GM12878 (cell line): Measurements from ENCODE around the gene SAYSD1. TPM values are rescaled to one million over a fixed set of nuclear protein-coding genes. Genes with fewer than 3 reads are reported as not detected.

ENCODE experiments used
- ATAC-seq: fragments of 200-7000 bp; cut with Tn5 transposase; 3 replicates; pipeline ENCODE4 v1.9.1; 2020; ENCODE audit warnings: mild to moderate bottlenecking, moderate library complexity
- BruUV-seq: library from RNA; stranded (reverse); fragments of 400-500 nt; replicated peaks from 2 replicates; lab custom pipeline; 2021; lab: Mats Ljungman, UMichigan
- CTCF ChIA-PET: fragments of 300-600 bp; sonication (Branson Sonifier 250); formaldehyde crosslinking; extraction: SDS; loops from one replicate; lab custom pipeline; 2021; ENCODE audit warnings: inconsistent platforms; lab: Yijun Ruan, JAX
- POLR2A ChIA-PET: fragments of 350-600 bp; formaldehyde crosslinking; extraction: SDS; loops from one replicate; lab custom pipeline; 2021; ENCODE audit warnings: inconsistent platforms; lab: Charles Lee
- RAD21 ChIA-PET: fragments of 300-600 bp; sonication (Branson Sonifier 250); formaldehyde crosslinking; loops from one replicate; lab custom pipeline; 2023; ENCODE audit warnings: antibody characterized with exemption; ENCODE audit not compliant: unreplicated experiment; lab: Charles Lee
- SMC1A ChIA-PET: fragments of 300-600 bp; sonication (Branson Sonifier 250); formaldehyde crosslinking; loops from one replicate; lab custom pipeline; 2023; ENCODE audit not compliant: unreplicated experiment, uncharacterized antibody; lab: Charles Lee
- DNase-seq: peaks from one replicate; pipeline ENCODE4 v3.0.0-alpha.2; 2011; ENCODE audit warnings: low read depth, low spot score
- FAIRE-seq: peaks from 3 replicates; lab custom pipeline; 2011; peaks lifted over from hg19 to GRCh38; lab: Jason Lieb, UNC
- H2AFZ ChIP-seq: 2 replicates; pipeline ENCODE4 v1.6.0; 2011; ENCODE audit warnings: low read depth, low read length, control low read depth; ENCODE audit not compliant: control insufficient read depth
- H3K27ac ChIP-seq: 2 replicates; pipeline ENCODE4 v1.5.1; 2011; ENCODE audit warnings: control low read depth; ENCODE audit not compliant: control insufficient read depth, insufficient read depth
- H3K27me3 ChIP-seq, 2 experiments: replicated peaks in 1 of 2; 2 replicates each; pipeline versions ENCODE4 v1.6.0 to v1.6.1; 2011; ENCODE audit warnings: low read length in 1 of 2; ENCODE audit not compliant: control insufficient read depth in 2 of 2, insufficient read depth in 2 of 2
- H3K36me3 ChIP-seq, 2 experiments: 2 replicates each; pipeline ENCODE4 v1.5.1; 2011; ENCODE audit warnings: low read length in 1 of 2; ENCODE audit not compliant: control insufficient read depth in 2 of 2, insufficient read depth in 2 of 2
- H3K4me1 ChIP-seq: 2 replicates; pipeline ENCODE4 v1.6.1; 2011; ENCODE audit warnings: mild to moderate bottlenecking, low read length, moderate library complexity, mixed read lengths; ENCODE audit not compliant: control insufficient read depth, insufficient read depth
- H3K4me2 ChIP-seq: 2 replicates; pipeline ENCODE4 v1.6.0; 2011; ENCODE audit warnings: control low read depth; ENCODE audit not compliant: control insufficient read depth, insufficient read depth
- H3K4me3 ChIP-seq: fragments of 200-600 bp; sonication (generic); 2 replicates; pipeline ENCODE4 v1.5.1; 2016
- H3K79me2 ChIP-seq: 2 replicates; pipeline ENCODE4 v1.6.0; 2011; ENCODE audit warnings: low read length; ENCODE audit not compliant: control insufficient read depth, insufficient read depth
- H3K9ac ChIP-seq: 2 replicates; pipeline ENCODE4 v1.8.0; 2011; ENCODE audit warnings: low read length, control low read depth, mixed read lengths; ENCODE audit not compliant: control insufficient read depth, insufficient read depth
- H3K9me3 ChIP-seq: replicated peaks from 3 replicates; pipeline ENCODE4 v1.5.1; 2011; ENCODE audit warnings: mild to moderate bottlenecking, low read length; ENCODE audit not compliant: control insufficient read depth, insufficient read depth
- H4K20me1 ChIP-seq: 2 replicates; pipeline ENCODE4 v1.6.0; 2011; ENCODE audit not compliant: control insufficient read depth, insufficient read depth
- ATF3 ChIP-seq: IDR thresholded peaks from 2 replicates; pipeline ENCODE4 v1.6.1; 2011; ENCODE audit warnings: low read depth, mild to moderate bottlenecking, low read length, moderate library complexity, borderline replicate concordance; ENCODE audit errors: extremely low read depth
- KAT2A ChIP-seq: conservative IDR thresholded peaks from 2 replicates; pipeline ENCODE4 v1.6.1; 2011; ENCODE audit warnings: low read depth, low read length; ENCODE audit not compliant: control insufficient read depth
- ZNF217 ChIP-seq: fragments of 450-650 bp; IDR thresholded peaks from 2 replicates; pipeline ENCODE4 v1.6.1; 2017; ENCODE audit warnings: antibody characterized with exemption, mild to moderate bottlenecking
- WGBS: methylation state at CpG from one replicate; pipeline ENCODE4 v1.1.6; 2016; ENCODE audit warnings: low lambda C conversion rate; ENCODE audit not compliant: insufficient replicate concordance, insufficient coverage; ENCODE audit errors: missing lambda C conversion rate; 5-methylcytosine and 5-hydroxymethylcytosine counted together
- in situ Hi-C: fragments of 300-500 bp; cut with MboI; formaldehyde crosslinking; loops from 9 replicates; pipeline ENCODE4 v1.14.3; 2018; ENCODE audit warnings: mixed read lengths
- intact Hi-C: fragments of 100-400 bp; cut with micrococcal nuclease; formaldehyde crosslinking; loops from one replicate; pipeline ENCODE4 v1.14.2; 2022; ENCODE audit not compliant: unreplicated experiment
- polyA plus RNA-seq, 11 experiments: library from polyadenylated mRNA; depleted of rRNA in 4 of 11; unstranded in 6 of 11; stranded (reverse) in 5 of 11; fragments of >200 nt; fragmentation: Nextera tagmentation in 4 of 11; fragmentation: Illumina TruSeq in 1 of 11; extraction: Ambion mirVana in 4 of 11; extraction: Trizol in 1 of 11; gene quantifications; 1 replicate in 1 of 11; 2 replicates in 10 of 11; pipeline versions ENCODE4 v1.2.1 to v1.2.3, GENCODE V29; 2011 to 2016; ENCODE audit warnings: inconsistent platforms in 2 of 11, missing spikeins in 2 of 11, low read depth in 1 of 11
- total RNA-seq, 4 experiments: library from RNA; depleted of rRNA in 3 of 4; stranded (reverse); fragments of >200 nt in 3 of 4; fragmentation: Illumina TruSeq in 1 of 4; extraction: Trizol in 1 of 4; gene quantifications; 2 replicates each; pipeline versions ENCODE4 v1.2.1 to v1.2.3, GENCODE V29; 2013 to 2021
- TF ChIP-seq, protein P1 (sequence below): fragments of 450-650 bp; IDR thresholded peaks from 2 replicates; pipeline ENCODE4 v1.6.1; 2017; ENCODE audit warnings: borderline replicate concordance
- TF ChIP-seq, protein P2 (sequence below): fragments of 450-650 bp; IDR thresholded peaks from 2 replicates; pipeline ENCODE4 v1.6.1; 2014; ENCODE audit warnings: mild to moderate bottlenecking
- TF ChIP-seq, protein P3 (sequence below): fragments of 450-650 bp; formaldehyde crosslinking; IDR thresholded peaks from 2 replicates; pipeline ENCODE4 v1.5.0; 2022; ENCODE audit warnings: mild to moderate bottlenecking, missing genetic modification characterization

SAYSD1 gene
- total and polyA plus RNA-seq, 10 of the 15 experiments (the other 5 are each of a cell fraction or from before 2014, with no cell fraction given) = 1.5 to 7.3 (median 6.4) TPM

DNA sequence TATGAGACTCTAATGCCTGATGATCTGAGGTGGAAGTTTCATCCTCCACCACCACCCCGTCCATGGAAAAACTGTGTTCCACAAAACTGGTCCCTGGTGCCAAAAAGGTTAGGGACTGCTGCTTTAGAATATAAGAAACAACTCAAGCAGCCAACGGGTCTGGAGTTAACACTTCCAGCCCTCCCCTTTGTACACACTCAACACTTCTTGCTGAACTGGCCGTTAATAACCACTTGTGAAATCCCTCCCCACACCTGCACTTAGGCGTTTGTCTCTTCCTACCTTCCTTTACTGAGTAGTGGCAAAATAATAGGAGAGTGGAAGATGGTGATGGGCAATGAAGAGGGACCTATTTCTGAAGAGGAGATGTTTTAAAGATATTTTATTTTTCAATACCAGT is 10.5 kb downstream of the SAYSD1 start:
- 76% methylated on average over 4 of the region's 4 CpGs for WGBS
- Histone ChIP-seq H3K79me2 (no peaks in the 10 kb centered on the region), H3K4me3 (no peak overlapping the region), H4K20me1 (no peaks in the 10 kb centered on the region), H3K4me1 (no peaks in the 10 kb centered on the region)
- SMC1A ChIA-PET = no interaction called here
- POLR2A ChIA-PET = no interaction called here
- RAD21 ChIA-PET = no interaction called here
- intact Hi-C loops = no loop called here
- no peak for TF ChIP-seq ATF3
- TF ChIP-seq, protein P1, sequence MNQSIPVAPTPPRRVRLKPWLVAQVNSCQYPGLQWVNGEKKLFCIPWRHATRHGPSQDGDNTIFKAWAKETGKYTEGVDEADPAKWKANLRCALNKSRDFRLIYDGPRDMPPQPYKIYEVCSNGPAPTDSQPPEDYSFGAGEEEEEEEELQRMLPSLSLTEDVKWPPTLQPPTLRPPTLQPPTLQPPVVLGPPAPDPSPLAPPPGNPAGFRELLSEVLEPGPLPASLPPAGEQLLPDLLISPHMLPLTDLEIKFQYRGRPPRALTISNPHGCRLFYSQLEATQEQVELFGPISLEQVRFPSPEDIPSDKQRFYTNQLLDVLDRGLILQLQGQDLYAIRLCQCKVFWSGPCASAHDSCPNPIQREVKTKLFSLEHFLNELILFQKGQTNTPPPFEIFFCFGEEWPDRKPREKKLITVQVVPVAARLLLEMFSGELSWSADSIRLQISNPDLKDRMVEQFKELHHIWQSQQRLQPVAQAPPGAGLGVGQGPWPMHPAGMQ = no peak
- TF ChIP-seq, protein P2, sequence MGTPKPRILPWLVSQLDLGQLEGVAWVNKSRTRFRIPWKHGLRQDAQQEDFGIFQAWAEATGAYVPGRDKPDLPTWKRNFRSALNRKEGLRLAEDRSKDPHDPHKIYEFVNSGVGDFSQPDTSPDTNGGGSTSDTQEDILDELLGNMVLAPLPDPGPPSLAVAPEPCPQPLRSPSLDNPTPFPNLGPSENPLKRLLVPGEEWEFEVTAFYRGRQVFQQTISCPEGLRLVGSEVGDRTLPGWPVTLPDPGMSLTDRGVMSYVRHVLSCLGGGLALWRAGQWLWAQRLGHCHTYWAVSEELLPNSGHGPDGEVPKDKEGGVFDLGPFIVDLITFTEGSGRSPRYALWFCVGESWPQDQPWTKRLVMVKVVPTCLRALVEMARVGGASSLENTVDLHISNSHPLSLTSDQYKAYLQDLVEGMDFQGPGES = no peak
- TF ChIP-seq, protein P3, sequence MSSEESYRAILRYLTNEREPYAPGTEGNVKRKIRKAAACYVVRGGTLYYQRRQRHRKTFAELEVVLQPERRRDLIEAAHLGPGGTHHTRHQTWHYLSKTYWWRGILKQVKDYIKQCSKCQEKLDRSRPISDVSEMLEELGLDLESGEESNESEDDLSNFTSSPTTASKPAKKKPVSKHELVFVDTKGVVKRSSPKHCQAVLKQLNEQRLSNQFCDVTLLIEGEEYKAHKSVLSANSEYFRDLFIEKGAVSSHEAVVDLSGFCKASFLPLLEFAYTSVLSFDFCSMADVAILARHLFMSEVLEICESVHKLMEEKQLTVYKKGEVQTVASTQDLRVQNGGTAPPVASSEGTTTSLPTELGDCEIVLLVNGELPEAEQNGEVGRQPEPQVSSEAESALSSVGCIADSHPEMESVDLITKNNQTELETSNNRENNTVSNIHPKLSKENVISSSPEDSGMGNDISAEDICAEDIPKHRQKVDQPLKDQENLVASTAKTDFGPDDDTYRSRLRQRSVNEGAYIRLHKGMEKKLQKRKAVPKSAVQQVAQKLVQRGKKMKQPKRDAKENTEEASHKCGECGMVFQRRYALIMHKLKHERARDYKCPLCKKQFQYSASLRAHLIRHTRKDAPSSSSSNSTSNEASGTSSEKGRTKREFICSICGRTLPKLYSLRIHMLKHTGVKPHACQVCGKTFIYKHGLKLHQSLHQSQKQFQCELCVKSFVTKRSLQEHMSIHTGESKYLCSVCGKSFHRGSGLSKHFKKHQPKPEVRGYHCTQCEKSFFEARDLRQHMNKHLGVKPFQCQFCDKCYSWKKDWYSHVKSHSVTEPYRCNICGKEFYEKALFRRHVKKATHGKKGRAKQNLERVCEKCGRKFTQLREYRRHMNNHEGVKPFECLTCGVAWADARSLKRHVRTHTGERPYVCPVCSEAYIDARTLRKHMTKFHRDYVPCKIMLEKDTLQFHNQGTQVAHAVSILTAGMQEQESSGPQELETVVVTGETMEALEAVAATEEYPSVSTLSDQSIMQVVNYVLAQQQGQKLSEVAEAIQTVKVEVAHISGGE (CRISPR knock-in tag) = no peak
- no peak for TF ChIP-seq KAT2A
- TF ChIP-seq ZNF217 = no peak
- TF ChIP-seq, all 136 proteins: peak for 0
- CTCF ChIA-PET = no interaction called here
- H3K27me3 ChIP-seq = no peaks in the 10 kb centered on the region
- no peak for DNase-seq
- FAIRE-seq = no peak
- no TSS peak for BruUV-seq
- H3K4me2 ChIP-seq = no peak overlapping the region
- no peak overlapping the region for H3K27ac ChIP-seq
- no peaks in the 10 kb centered on the region for H3K9me3 ChIP-seq
- in situ Hi-C loops = no loop called here
- no peak overlapping the region for H3K9ac ChIP-seq
- no peak for ATAC-seq
- no peak overlapping the region for H2AFZ ChIP-seq
- H3K36me3 ChIP-seq = no peaks in the 10 kb centered on the region
